Measurements from ENCODE around the gene CDC42BPB.

CDC42BPB gene

GRCh38 chr14:103015426-103015825 is 41.9 kb downstream of the CDC42BPB start:
- DNase-seq, result no peak

- DNase-seq, result no peak
Measured at GRCh38 chr14:103014466-103015228, 42.7 kb downstream of the CDC42BPB start.

GRCh38 chr14:103013028-103013427 is 44.3 kb downstream of the CDC42BPB start:
- DNase-seq, result no peak

DNA sequence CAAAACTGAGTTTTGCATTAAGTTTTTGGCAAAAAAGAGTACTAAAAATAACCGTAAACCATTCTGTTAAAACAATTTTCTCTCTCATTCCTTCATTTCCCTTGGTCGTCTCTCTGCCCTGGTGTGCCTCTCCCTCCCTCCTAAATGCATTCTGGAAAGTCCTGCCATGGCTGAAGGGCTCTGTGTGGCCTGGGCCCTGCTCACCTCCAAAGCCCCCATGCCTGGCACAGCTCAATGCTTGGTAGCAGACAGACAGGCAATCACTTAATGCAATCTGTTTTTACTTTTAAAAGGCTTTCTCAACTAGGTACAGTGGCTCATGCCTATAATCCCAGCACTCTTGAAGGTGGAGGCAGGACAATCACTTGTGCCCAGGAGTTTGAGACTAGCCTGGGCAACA is 47.8 kb downstream of the CDC42BPB start:
- no peak for DNase-seq

DNA sequence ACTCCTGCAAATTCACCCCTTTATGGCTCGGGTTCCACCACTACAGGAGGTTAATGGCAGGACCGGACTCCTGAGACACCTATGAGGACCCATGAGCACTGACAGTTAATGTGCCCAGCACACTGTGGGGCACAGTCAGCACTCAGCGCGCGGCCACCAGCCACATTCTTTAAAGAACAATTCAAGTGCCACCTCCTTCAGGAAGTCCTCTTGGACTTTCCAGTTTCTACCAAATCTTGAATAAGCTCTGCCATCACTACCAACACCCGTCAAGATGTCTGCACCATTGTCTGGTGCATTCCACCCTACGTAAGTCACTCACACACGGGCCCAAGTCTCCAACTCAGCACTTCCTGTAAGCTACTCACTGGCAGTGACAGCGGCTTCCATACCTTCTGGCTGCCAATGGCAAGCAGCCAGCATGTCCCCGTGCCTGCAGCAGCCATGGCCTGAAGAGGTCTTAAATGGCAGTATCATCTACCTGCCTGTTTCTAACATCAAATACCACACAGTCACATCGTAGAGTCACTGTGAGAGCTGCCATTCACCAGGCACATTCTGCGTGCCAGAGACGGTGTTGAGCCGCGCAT is 48.5 kb downstream of the CDC42BPB start:
- no peak for DNase-seq

GRCh38 chr14:103008126-103008525 is 49.2 kb downstream of the CDC42BPB start:
- no peak for DNase-seq

GRCh38 chr14:103007555-103007954 is 49.8 kb downstream of the CDC42BPB start:
- no peak for DNase-seq

DNA sequence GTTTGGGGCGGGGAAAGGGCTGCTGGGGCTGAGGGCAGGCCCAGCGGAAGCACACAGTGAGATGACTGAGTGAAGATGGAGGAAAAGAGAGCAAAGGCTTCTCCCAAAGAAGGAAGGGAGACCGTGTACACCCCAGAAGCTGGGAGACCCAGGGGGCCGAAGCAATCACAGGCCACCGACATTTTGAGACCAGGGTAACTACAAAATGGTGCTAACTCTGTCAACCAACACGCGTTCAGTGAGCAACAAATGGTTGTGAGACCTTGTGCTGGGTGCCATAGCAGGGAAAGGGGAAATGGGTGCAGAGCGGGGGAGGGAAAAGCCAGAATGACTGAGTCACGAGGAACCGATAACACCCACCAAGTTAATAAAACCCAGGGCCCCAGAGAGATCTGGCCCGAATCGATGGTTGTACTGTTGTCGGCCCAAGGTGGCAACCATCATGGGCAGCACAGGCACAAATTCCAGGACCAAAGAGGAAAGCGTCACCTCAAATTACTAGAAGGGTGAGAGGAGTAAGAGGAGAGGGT is 50.3 kb downstream of the CDC42BPB start:
- no peak for DNase-seq

DNA sequence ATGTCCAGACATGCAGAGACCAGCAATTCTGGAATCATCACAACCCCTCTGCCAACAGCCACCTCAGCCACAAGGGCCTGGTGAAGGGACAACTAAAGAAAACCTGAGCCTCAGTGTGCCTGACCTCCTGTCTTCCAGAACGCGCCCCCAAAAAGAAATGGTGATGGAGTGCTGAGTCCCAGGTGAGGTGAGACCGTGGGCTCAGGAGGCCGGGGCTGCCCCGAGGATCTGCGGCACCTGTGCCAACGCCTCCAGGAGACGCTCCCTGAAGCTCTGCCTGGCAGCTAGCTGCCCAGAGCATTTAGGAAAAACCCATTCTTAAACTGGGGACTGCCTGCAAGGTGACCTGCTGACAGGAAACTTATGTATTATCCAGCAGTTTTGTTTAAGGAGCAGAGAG is 51.2 kb downstream of the CDC42BPB start:
- DNase-seq, result no peak

DNA sequence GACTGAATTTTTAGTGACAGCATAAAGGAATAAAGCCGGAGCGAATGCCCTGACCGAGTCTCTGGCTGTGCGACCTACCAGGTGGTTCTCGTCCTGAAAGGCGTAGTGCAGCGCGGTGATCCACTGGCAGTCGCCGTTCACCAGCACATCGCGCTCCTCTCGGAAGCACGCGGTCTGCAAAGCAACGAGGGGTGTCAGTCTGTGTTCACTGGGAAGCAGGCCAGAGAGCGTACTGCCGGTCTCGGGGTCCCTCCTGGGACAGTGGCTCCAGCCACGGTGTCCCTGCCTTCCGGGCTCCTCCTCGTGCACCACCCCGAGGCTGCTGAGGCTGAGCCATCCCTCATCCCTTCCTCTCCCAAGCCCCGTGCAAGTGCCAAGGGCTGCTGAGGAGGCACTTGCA is 53.5 kb downstream of the CDC42BPB start:
- DNase-seq, result no peak

DNA sequence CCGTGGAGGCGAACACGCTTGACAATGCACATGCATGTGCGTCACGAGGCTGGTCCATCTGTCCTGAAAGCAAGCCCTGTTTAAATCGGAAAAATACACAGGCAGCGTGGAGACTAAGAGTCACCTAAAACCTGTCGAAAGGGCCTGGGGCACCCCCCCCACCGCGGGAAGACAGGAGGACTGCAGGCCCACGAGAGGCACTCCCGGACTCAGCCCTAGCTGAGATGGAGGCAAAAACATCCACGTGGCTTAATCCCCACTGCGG is 54.1 kb downstream of the CDC42BPB start:
- no peak for DNase-seq

DNA sequence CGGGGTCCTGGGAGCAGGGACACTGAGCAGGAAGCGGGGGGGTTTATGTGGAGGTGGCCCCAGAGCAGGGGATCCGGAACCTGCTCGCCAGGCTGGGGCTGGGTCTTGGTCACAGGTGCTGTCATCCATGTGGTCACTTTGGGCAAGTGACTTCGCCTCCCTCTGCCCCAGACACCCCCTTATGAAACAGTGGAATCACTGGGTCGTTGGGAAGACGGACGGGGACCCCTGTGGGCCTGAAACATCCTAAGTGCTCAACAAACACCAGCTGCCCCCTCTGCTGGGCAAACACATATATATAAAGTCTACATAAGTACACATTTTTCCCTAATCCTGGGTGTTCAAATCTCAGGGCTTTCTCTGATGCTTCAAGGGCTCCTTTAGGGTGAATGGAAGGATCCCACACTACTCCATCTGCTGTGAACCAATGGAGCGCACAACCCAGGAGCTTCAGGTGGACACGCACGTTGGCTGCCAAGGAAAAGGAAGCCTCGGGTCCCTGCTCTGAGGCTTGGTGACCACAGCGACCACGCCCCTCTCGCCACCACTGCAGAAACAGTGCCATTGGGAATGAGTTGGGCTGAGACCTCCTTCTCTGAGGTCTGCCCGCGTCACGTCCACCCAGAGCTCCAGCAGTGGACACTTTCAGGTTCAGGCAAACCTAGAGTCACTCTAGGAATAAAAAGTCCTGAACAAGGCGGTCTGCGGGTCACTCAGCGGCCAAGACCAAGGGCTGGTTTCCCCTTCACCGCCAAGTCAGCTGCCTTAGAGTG is 54.6 kb downstream of the CDC42BPB start:
- no peak for DNase-seq

DNA sequence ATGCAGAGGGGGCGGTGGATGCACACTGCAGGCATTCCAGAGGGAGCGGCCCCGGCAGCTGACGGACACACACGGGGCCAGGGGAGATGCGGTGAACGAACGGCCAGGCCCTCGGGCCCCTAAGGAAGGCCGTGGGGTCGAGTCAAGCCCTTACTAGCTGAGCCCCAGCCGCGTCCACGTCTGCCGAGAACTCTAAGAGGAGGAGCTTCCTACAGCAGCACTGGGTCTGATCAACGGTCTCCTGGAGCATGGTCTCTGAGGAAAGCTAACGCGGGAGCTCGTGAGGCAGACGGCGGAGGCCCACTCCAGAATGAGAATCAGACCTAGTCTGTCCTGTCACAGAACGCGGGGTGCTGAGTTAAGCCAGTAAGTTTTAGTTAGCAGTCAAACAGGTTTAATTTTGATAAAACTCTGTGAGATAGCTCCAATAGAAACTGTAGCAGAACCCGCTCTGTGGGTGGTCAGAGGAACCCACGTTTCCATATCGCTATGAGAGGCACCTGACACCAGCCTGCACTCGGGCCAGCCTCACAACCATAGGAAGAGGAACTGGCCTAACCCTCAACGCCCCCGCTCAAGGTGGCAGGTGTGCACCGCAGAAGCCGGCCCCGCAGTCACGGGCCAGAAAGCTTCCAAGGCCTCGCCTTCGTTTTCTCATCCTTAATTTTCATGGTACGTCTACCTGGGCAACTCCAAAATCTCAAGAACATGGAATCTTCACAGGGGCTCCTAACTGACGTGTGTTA is 55.5 kb downstream of the CDC42BPB start:
- DNase-seq, result no peak

- no peak for DNase-seq
Measured at GRCh38 chr14:103001226-103001625, 56.1 kb downstream of the CDC42BPB start.

GRCh38 chr14:103000291-103000921 is 56.9 kb downstream of the CDC42BPB start:
- DNase-seq, result no peak

- DNase-seq, result no peak
Measured at GRCh38 chr14:102999227-102999895, 58.0 kb downstream of the CDC42BPB start.

DNA sequence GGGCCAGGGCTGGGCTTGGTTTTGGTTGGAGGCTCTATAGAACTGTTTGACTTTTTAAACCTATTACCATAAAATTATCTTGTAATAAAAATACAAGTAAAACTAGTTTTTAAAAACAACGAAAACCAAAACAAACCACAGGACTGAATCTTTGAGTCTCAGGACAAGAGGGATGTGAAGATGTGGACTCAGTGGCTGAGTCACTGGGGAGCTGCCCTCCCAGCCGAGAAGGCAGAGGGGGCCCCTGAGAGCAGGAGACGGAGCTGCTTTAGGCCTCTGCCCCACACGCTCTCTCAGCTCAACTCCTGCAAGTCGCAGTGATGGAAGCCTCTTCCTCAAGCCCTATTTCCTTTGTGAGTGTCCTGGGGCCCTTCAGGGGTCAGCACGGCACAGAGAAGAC is 59.0 kb downstream of the CDC42BPB start:
- DNase-seq, result no peak

DNA sequence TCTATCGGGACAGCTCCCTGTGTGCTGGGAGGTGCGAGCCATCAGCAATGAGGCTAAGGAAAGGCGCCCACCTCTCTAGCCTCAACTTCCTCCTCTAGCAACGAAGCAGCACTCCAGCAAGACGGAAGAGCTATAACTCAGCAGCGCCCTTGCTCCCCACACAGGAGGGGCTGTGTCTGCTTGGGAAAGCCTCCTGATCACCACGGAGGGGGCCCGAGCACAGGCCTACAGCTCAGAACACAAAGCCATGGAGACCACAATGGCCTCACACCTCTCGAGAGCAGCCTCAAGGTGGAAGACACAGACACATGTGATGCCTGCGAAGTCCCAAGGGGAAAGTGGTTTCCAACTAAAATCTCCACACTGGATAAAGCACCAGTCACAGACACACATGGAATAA is 60.4 kb downstream of the CDC42BPB start:
- no peak for DNase-seq

DNA sequence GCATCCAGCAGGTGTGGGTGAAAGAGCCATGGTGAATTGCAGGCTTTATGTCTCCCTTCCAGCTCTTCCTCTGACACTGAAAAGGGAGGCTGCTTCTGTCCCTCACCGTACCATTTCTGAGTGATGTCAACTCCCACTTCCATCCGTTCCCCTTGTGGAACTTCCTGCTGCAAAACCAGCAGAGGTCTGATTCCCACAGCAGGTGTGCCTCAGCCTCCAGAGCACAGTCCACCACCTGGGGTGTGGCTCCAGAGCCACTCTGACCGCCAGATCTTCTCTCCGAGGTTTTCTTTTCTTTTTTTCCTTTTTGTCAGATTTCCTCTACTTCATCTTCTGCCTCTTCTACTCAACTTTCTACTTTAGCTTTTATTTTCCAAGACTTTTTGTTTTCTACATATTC is 62.7 kb downstream of the CDC42BPB start:
- no peak for DNase-seq

DNA sequence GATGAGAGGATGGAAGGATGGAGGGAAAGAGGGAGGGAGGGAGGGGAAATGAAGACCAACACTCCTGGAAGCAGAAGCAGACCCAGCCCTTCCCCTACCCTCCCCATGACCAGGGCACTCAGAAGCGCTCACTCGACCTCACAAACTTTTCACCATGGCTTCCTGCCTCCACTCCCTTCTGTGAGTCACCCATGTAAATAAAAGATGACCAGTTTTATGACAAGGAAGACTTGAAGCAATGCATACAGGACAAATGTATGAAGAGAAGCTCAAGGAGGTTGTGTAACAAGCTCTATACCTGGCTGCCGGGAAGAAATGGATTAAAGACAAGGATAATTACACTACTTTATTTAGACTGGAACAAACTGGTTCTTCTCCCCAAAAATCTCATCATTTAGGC is 63.8 kb downstream of the CDC42BPB start:
- no peak for DNase-seq

DNA sequence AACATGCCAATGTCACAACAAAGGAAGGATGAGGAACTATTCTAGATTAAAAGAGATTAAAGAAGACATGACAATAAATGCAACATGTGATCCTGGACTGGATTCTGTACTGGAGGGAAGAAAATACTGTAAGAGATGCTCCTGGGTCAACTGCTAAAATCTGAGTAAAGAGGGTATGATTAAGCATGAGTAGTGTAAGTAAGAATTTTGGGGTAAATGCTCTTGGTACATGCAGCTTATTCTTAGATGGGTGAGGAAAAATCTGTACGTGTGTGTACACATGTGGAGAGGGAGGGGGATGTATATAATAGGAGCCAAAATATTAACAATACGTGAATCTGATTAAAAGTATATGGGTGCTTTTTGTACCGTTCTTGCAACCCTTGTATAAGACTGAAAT is 66.0 kb downstream of the CDC42BPB start:
- no peak for DNase-seq

DNA sequence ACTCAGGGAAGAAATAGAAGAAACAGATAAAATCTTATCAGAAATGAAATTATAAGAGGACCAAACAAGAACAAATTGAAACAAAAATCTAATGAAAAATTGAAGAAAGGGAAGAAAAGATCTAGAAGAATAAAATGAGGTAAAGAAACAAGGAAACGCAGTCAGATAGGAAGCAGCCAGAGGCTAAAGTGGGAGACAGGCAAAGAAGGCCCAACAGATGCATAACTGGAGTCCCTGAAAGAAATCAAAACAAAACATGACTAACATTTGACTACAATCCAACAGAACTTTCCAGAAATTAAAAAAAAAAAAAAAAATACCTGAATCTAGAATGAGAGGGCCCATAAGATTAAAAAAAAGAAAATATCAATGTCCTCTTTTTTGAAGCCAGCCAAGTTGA is 69.3 kb downstream of the CDC42BPB start:
- DNase-seq, result no peak
